Testis (tissue), 3 donors: ENCODE results near the gene FCN3. TPM values are rescaled to one million over a fixed set of nuclear protein-coding genes. Genes with fewer than 3 reads are reported as not detected.

Source experiments
- DNase-seq: peaks from one replicate; pipeline ENCODE4 v3.0.0-alpha.2; 2019
- H3K27ac ChIP-seq, 2 donors: fragments of 200-600 bp; sonication (generic); one replicate each; pipeline ENCODE4 v1.5.1; 2019
- H3K27me3 ChIP-seq: fragments of 200-600 bp; sonication (generic); one replicate; pipeline ENCODE4 v1.5.1; 2019
- H3K36me3 ChIP-seq: fragments of 200-600 bp; sonication (generic); one replicate; pipeline ENCODE4 v1.5.1; 2017; ENCODE audit warnings: low read depth; ENCODE audit errors: missing control alignments
- H3K4me1 ChIP-seq: fragments of 200-600 bp; sonication (generic); one replicate; pipeline ENCODE4 v1.5.1; 2019
- H3K4me3 ChIP-seq, 2 donors: fragments of 200-600 bp; sonication (generic); one replicate each; pipeline ENCODE4 v1.5.1; 2017 to 2019
- H3K9me3 ChIP-seq: fragments of 200-600 bp; sonication (generic); one replicate; pipeline ENCODE4 v1.5.1; 2017
- CTCF ChIP-seq, 3 experiments: fragments of 450-650 bp in 2 of 3; fragments of 200-600 bp in 1 of 3; sonication (generic) in 1 of 3; IDR thresholded peaks; one replicate each; pipeline ENCODE4 v1.5.1; 2016 to 2019; ENCODE audit warnings: antibody characterized with exemption in 3 of 3, mild to moderate bottlenecking in 2 of 3, moderate library complexity in 1 of 3
- POLR2A ChIP-seq: fragments of 450-650 bp; IDR thresholded peaks from one replicate; pipeline ENCODE4 v1.6.1; 2017; ENCODE audit warnings: antibody characterized with exemption, mild to moderate bottlenecking, moderate library complexity
- WGBS, 2 donors: methylation state at CpG; one replicate each; pipeline ENCODE4 v1.1.5; 2018; 5-methylcytosine and 5-hydroxymethylcytosine counted together
- intact Hi-C: fragments of 100-400 bp; cut with DNase I; formaldehyde crosslinking; loops from one replicate; pipeline ENCODE4 v1.15.1; 2023; ENCODE audit warnings: low total_unique reads
- polyA plus RNA-seq: library from polyadenylated mRNA; stranded (reverse); fragments of 350-450 nt; fragmentation: Illumina TruSeq; extraction: RNeasy Lipid Tissue Mini Kit (QIAGEN cat#74804); gene quantifications from one replicate; pipeline ENCODE4 v1.2.3, GENCODE V29; 2014; ENCODE audit warnings: low read depth, low replicate concordance; ENCODE audit not compliant: insufficient read depth
- total RNA-seq, 2 donors: library from RNA; depleted of rRNA; stranded (reverse); fragments of >200 nt; gene quantifications; one replicate each; pipeline ENCODE4 v1.2.3, GENCODE V29; 2016

The FCN3 gene
- total and polyA plus RNA-seq, 3 donors from 2014 or later, result 0.54 to 6.9 (median 3.6) TPM

GRCh38 chr1:27397110-27397509 lies 22.5 kb upstream of the FCN3 start:
- WGBS, 2 donors, result 70 to 90% methylated on average over 2 to 3 of the region's 3 CpGs
- no peak overlapping the region for H3K27ac ChIP-seq
- no peak overlapping the region for H3K4me3 ChIP-seq
- H3K4me1 ChIP-seq, result peaks cover 9% of the 10 kb centered on the region
- no peak for DNase-seq
- no peaks in the 10 kb centered on the region for H3K27me3 ChIP-seq
- TF ChIP-seq POLR2A (no peak), CTCF (IDR thresholded peaks at IDR 0.05) (no peak)
- no peaks in the 10 kb centered on the region for H3K9me3 ChIP-seq
- H3K36me3 ChIP-seq, result no peaks in the 10 kb centered on the region
- intact Hi-C loops, result loop anchor here (10.0 kb wide), 1 partner anchor 208 kb away; the partner anchor contains the start of gene AHDC1

- DNase-seq, result peak; percentile 76
- H3K4me1 ChIP-seq, result peaks cover 17% of the 10 kb centered on the region
- intact Hi-C loops, result loop anchor here (10.0 kb wide), 1 partner anchor 209 kb away; the partner anchor contains the start of gene AHDC1
- no peak overlapping the region for H3K4me3 ChIP-seq
- WGBS, 2 donors, result 12 to 24% methylated on average over 8 to 10 of the region's 10 CpGs
- no peak overlapping the region for H3K27ac ChIP-seq
- no peaks in the 10 kb centered on the region for H3K36me3 ChIP-seq
- no peak for TF ChIP-seq POLR2A
- peak; percentile 92 to 98 (median 95) for TF ChIP-seq CTCF (IDR thresholded peaks at IDR 0.05)
- H3K9me3 ChIP-seq, result no peaks in the 10 kb centered on the region
- H3K27me3 ChIP-seq, result no peaks in the 10 kb centered on the region
Observed at GRCh38 chr1:27395441-27396195, 21.0 kb upstream of the FCN3 start.

- no peaks in the 10 kb centered on the region for H3K9me3 ChIP-seq
- H3K4me3 ChIP-seq, result no peak overlapping the region
- H3K27ac ChIP-seq, result no peak overlapping the region
- no peaks in the 10 kb centered on the region for H3K27me3 ChIP-seq
- peaks cover 17% of the 10 kb centered on the region for H3K4me1 ChIP-seq
- TF ChIP-seq POLR2A (no peak), CTCF (IDR thresholded peaks at IDR 0.05) (no peak)
- DNase-seq, result no peak
- H3K36me3 ChIP-seq, result no peaks in the 10 kb centered on the region
- intact Hi-C loops, result loop anchor here (5.0 to 10.0 kb wide), 2 partner anchors 93 to 210 kb away; partner anchors contain the start of gene AHDC1
- WGBS, 2 donors, result 48 to 60% methylated on average over 1 of the region's 1 CpG
Observed at GRCh38 chr1:27394925-27395324, 20.3 kb upstream of the FCN3 start.

GRCh38 chr1:27394282-27394658 lies 19.6 kb upstream of the FCN3 start:
- H3K4me1 ChIP-seq, result peaks cover 17% of the 10 kb centered on the region
- no peaks in the 10 kb centered on the region for H3K27me3 ChIP-seq
- 92 to 96% methylated on average over 3 to 9 of the region's 9 CpGs for WGBS, 2 donors
- TF ChIP-seq CTCF (IDR thresholded peaks at IDR 0.05), result no peak
- TF ChIP-seq POLR2A, result no peak
- intact Hi-C loops, result loop anchor here (5.0 to 10.0 kb wide), 2 partner anchors 92 to 211 kb away; partner anchors contain the start of gene AHDC1
- no peak overlapping the region for H3K27ac ChIP-seq
- no peaks in the 10 kb centered on the region for H3K9me3 ChIP-seq
- H3K36me3 ChIP-seq, result no peaks in the 10 kb centered on the region
- no peak overlapping the region for H3K4me3 ChIP-seq
- no peak for DNase-seq
